HEK293T (cell line): ENCODE measurements around the gene HOXB5.

ENCODE experiments used
- CTCF ChIA-PET: fragments of 350-600 bp; formaldehyde crosslinking; extraction: SDS; loops from one replicate; lab custom pipeline; 2021; ENCODE audit warnings: antibody characterized with exemption, inconsistent platforms; lab: Yijun Ruan, JAX
- POLR2A ChIA-PET: fragments of 350-600 bp; formaldehyde crosslinking; extraction: SDS; loops from one replicate; lab custom pipeline; 2020; ENCODE audit warnings: antibody characterized with exemption, inconsistent platforms; lab: Yijun Ruan, JAX
- DNase-seq: peaks from one replicate; pipeline ENCODE4 v3.0.0; 2012; ENCODE audit warnings: mixed read lengths; ENCODE audit errors: extremely low spot score
- ARNT ChIP-seq: fragments of 450-650 bp; IDR thresholded peaks from 2 replicates; pipeline ENCODE4 v1.6.1; 2017; ENCODE audit warnings: mild to moderate bottlenecking
- BHLHE40 ChIP-seq: fragments of 450-650 bp; IDR thresholded peaks from 2 replicates; pipeline ENCODE4 v1.6.1; 2016; ENCODE audit warnings: mild to moderate bottlenecking, moderate library complexity, borderline replicate concordance
- CTBP1 ChIP-seq: fragments of 450-650 bp; IDR thresholded peaks from 2 replicates; pipeline ENCODE4 v1.6.1; 2016; ENCODE audit warnings: borderline replicate concordance
- ELF4 ChIP-seq: fragments of 450-650 bp; IDR thresholded peaks from 2 replicates; pipeline ENCODE4 v1.6.1; 2017; ENCODE audit warnings: antibody characterized with exemption
- FOXA1 ChIP-seq: fragments of 450-650 bp; IDR thresholded peaks from 2 replicates; pipeline ENCODE4 v1.6.1; 2016; ENCODE audit warnings: mild to moderate bottlenecking
- FOXK2 ChIP-seq: fragments of 450-650 bp; IDR thresholded peaks from 2 replicates; pipeline ENCODE4 v1.6.1; 2016; ENCODE audit warnings: mild to moderate bottlenecking
- FOXM1 ChIP-seq: fragments of 450-650 bp; IDR thresholded peaks from 2 replicates; pipeline ENCODE4 v1.6.1; 2017; ENCODE audit warnings: mild to moderate bottlenecking, borderline replicate concordance
- HDGF ChIP-seq: fragments of 450-650 bp; IDR thresholded peaks from 2 replicates; pipeline ENCODE4 v1.6.1; 2017; ENCODE audit warnings: antibody characterized with exemption, borderline replicate concordance
- L3MBTL2 ChIP-seq: fragments of 450-650 bp; conservative IDR thresholded peaks from 2 replicates; pipeline ENCODE4 v1.6.1; 2016; ENCODE audit warnings: mild to moderate bottlenecking
- LEF1 ChIP-seq: fragments of 450-650 bp; IDR thresholded peaks from 2 replicates; pipeline ENCODE4 v1.6.1; 2017; ENCODE audit warnings: mild to moderate bottlenecking, borderline replicate concordance
- NFRKB ChIP-seq: fragments of 450-650 bp; IDR thresholded peaks from 2 replicates; pipeline ENCODE4 v1.6.1; 2016; ENCODE audit warnings: mild to moderate bottlenecking, moderate library complexity
- SP1 ChIP-seq: fragments of 450-650 bp; IDR thresholded peaks from 2 replicates; pipeline ENCODE4 v1.6.1; 2017
- SUZ12 ChIP-seq: fragments of 450-650 bp; IDR thresholded peaks from 2 replicates; pipeline ENCODE4 v1.6.1; 2016; ENCODE audit warnings: mild to moderate bottlenecking
- TARDBP ChIP-seq: fragments of 450-650 bp; IDR thresholded peaks from 2 replicates; pipeline ENCODE4 v1.6.1; 2016
- ZNF384 ChIP-seq: fragments of 450-650 bp; IDR thresholded peaks from 2 replicates; pipeline ENCODE4 v1.6.1; 2016
- TF ChIP-seq, protein P1 (sequence below): fragments of 450-650 bp; IDR thresholded peaks from 2 replicates; pipeline ENCODE4 v1.6.1; 2016

The HOXB5 gene

DNA sequence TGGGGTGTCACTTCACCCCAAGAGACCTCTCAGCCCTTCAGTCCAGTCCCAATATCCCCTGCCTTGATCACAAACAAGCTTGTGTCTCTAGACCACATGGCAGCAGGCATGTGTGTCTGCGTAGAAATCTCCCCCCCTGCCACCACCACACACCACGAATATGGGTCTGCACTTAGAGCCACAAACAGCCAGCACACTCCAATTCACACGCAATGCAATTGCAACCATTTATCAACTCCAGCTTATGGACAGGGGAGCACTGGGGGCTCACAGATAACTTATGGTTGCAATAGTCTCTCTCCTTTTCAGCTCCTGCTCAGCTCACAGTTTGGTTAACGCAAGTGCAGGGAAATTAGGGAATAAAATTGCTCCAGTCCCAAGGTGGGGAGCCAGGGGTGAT lies 30.0 kb upstream of the HOXB5 start:
- no peak for DNase-seq
- ChIA-PET POLR2A (interaction anchor here (0.8 to 1.9 kb wide), 7 partner anchors 8 to 120 kb away, joined by 3 to 9 read pairs (median 6); partner anchors contain the start of gene HOXB8), CTCF (interaction anchor here (2.1 kb wide), 1 partner anchor 13 kb away, joined by 6 read pairs; no protein-coding TSS in a partner anchor)
- TF ChIP-seq FOXA1, result no peak
- TF ChIP-seq L3MBTL2, result peak; percentile 43; the same call in 1 of the 2 replicates
- no peak for TF ChIP-seq NFRKB
- TF ChIP-seq ARNT, result peak; percentile 81
- TF ChIP-seq, protein P1, sequence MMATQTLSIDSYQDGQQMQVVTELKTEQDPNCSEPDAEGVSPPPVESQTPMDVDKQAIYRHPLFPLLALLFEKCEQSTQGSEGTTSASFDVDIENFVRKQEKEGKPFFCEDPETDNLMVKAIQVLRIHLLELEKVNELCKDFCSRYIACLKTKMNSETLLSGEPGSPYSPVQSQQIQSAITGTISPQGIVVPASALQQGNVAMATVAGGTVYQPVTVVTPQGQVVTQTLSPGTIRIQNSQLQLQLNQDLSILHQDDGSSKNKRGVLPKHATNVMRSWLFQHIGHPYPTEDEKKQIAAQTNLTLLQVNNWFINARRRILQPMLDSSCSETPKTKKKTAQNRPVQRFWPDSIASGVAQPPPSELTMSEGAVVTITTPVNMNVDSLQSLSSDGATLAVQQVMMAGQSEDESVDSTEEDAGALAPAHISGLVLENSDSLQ, result peak; percentile 67
- 0 out of 2 replicates have a peak, but pooled peaks have one; percentile 9 for TF ChIP-seq FOXM1
- TF ChIP-seq SP1, result no peak
- no peak for TF ChIP-seq FOXK2

DNA sequence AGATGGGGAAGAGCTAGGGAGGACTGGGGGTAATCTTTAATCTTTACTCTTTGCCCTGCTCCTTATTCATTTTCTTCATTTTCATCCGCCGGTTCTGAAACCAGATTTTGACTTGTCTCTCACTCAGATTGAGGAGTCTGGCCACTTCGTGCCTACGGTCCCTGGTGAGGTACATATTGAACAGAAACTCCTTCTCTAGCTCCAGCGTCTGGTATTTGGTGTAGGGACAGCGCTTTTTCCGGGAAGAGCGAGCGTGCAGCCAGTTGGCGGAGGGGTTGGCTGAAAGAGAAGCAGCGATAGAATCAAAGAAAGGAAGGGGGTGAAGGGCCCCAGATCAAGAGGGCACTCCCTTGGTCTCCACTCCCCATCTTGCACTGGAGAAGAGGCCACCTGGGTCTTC lies 29.3 kb upstream of the HOXB5 start:
- no peak for DNase-seq
- ChIA-PET POLR2A (interaction anchor here (0.8 to 2.7 kb wide), 11 partner anchors 8 to 407 kb away, joined by 3 to 9 read pairs (median 4); partner anchors contain the start of genes HOXB13 and HOXB8), CTCF (interaction anchor here (1.6 to 2.1 kb wide), 2 partner anchors 14 to 464 kb away, joined by 3 to 6 read pairs; no protein-coding TSS in a partner anchor)
- no peak for TF ChIP-seq ELF4
- TF ChIP-seq NFRKB, result no peak
- TF ChIP-seq SUZ12, result no peak
- TF ChIP-seq ARNT, result no peak
- no peak for TF ChIP-seq FOXM1

DNA sequence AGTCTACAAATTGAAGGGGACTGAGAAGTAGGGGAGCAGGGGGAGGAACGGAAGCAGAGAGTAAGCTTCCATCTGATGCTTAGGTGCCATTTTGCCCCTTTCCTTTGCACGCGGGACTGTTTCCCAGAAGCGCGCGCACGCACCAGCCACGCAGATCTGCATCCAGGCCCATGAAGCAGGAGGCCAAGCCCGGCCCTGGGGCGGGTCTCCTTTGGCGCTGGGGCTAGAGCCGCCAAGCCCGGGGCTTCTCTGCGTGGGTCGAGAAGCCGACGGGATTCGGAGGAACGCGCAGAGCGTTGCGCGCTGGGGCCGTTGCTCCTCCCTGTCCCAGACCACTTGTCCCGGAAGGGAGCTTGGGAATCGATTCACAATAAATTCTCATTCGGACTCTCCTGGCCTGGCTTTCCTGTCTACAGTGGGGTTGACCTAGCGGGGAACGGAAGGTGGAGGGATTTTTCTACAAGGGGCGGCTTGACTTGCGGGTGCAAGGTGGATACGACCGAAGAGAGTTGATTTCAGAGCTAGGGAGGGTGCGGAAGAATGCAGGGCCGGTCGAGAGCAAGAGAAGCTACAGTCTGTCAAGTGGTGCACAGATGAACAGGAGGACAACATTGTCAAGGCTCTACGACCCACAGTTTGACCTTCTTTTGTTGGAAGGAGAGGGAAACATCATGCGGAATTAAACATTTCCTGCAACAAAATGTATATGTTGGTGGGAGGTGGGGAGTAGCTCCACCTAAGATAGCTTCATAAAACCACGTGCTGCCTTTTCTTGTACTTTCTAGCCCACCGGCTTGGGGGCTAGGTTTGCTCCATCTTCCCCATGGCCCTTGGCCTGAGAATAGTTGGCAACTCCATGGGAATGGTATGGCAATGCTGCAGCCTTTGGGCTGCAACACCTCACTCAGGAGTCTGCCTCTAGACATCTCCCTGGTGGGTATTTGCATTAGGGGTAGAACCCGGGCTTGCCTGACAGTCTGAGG lies 28.1 kb upstream of the HOXB5 start:
- ChIA-PET POLR2A (interaction anchor here (0.8 to 2.7 kb wide), 8 partner anchors 7 to 459 kb away, joined by 3 to 9 read pairs (median 4); partner anchors contain the start of genes HOXB13 and HOXB8), CTCF (interaction anchor here (0.6 to 2.1 kb wide), 7 partner anchors 15 to 462 kb away, joined by 3 to 8 read pairs (median 4); no protein-coding TSS in a partner anchor)
- DNase-seq, result no peak
- peak; percentile 20 for TF ChIP-seq L3MBTL2
- no peak for TF ChIP-seq ELF4

DNA sequence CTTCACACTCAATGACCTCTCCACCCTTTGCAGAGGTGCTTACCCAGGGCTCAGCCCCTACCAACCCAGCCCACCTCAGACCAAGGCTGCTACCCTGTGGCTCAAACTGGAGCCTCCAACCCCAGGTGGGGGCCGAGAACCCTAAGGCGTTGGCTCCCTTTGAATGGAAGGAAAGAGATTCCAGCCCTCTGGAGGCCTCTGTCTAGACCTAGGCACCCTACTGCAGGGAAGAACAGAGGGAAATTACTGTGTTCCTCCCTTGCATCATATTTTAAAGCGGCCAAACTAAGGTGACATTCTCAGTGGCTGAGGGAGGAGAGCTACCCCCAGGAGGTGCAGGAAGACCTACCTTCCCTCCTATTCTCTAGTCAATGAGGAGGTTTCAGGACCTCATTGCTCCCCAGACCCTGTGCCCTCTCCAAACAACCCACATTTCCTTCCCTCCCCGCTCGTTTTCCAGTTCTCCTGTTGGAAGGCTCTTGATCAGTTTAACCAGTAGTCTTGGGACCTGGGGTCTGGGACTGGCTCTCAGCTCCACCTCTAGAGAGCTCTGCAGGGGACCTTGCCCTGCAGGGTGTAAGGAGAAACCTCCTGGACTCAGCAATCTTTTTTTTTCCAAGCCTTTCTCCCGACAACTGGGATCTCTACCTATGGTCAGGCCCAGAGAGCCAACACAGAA lies 27.0 kb upstream of the HOXB5 start:
- POLR2A ChIA-PET, result interaction anchor here (0.8 to 2.7 kb wide), 4 partner anchors 12 to 458 kb away, joined by 3 to 7 read pairs (median 3); no protein-coding TSS in a partner anchor
- CTCF ChIA-PET, result interaction anchor here (0.6 to 1.8 kb wide), 6 partner anchors 16 to 405 kb away, joined by 3 to 8 read pairs (median 4); no protein-coding TSS in a partner anchor
- DNase-seq, result no peak
- TF ChIP-seq ZNF384 (no peak), HDGF (0 out of 2 replicates have a peak, but pooled peaks have one; percentile 79), CTBP1 (0 out of 2 replicates have a peak, but pooled peaks have one; percentile 18), ELF4 (no peak), BHLHE40 (no peak)
- TF ChIP-seq, protein P1, result no peak

- CTCF ChIA-PET, result interaction anchor here (0.6 to 1.8 kb wide), 2 partner anchors 17 to 226 kb away, joined by 3 to 8 read pairs; no protein-coding TSS in a partner anchor
- no peak for DNase-seq
- POLR2A ChIA-PET, result interaction anchor here (1.0 to 2.7 kb wide), 4 partner anchors 11 to 404 kb away, joined by 3 to 7 read pairs (median 4); no protein-coding TSS in a partner anchor
- no peak for TF ChIP-seq L3MBTL2
- TF ChIP-seq CTBP1, result no peak
- TF ChIP-seq NFRKB, result no peak
- TF ChIP-seq BHLHE40, result no peak
- TF ChIP-seq FOXA1, result no peak
- TF ChIP-seq ARNT, result no peak
- TF ChIP-seq LEF1, result no peak
- TF ChIP-seq ELF4, result no peak
Measured at GRCh38 chr17:48619826-48620449, 26.4 kb upstream of the HOXB5 start.

- ChIA-PET POLR2A (interaction anchor here (0.6 kb wide), 1 partner anchor 204 kb away, joined by 3 read pairs; no protein-coding TSS in a partner anchor), CTCF (interaction anchor here (0.6 to 1.9 kb wide), 15 partner anchors 10 to 476 kb away, joined by 3 to 5 read pairs (median 4); partner anchors contain the start of gene HOXB5)
- TF ChIP-seq SP1 (no peak), HDGF (no peak), ELF4 (no peak), LEF1 (no peak), ZNF384 (no peak), NFRKB (no peak), ARNT (no peak), FOXM1 (no peak), L3MBTL2 (no peak), BHLHE40 (no peak), SUZ12 (no peak), FOXA1 (no peak), FOXK2 (no peak), CTBP1 (no peak), TARDBP (no peak)
- TF ChIP-seq, protein P1, result no peak
- peak; percentile 81 for DNase-seq
Measured at GRCh38 chr17:48618256-48618896, 24.8 kb upstream of the HOXB5 start.
